ENCODE measurements around the gene PTGIR. TPM values are rescaled to one million over a fixed set of nuclear protein-coding genes. Genes with fewer than 3 reads are reported as not detected.

Gene PTGIR
- total RNA-seq, 2 donors from 2014 or later: 0.82 TPM

DNA sequence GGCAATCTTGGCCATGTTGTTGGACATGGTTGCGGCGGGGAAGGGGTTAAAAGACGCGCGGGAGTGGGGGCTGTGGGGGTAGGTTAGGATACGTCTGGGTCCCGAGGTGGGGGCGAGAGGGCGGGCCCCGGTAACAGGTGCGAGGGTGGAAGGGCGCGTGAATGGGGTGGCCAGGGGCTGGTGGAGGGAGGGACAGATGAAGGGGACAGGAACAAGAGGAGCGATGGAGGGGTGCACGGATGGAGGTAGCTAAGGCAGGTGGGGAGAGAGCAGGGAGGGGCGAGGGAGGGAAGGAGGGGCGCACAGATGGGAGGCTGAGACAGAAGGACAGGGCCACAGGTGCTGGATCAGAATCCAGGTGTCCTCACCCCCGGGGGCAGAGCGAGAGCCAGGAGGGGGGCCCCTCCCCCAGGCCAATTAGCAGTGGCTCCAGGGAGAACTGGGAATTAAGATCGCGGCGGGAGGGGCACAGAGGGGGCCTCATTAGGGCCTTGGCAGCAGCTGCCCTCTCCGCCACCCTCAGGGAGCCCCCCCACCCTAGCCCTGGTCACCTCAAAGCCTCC lies 9.8 kb upstream of the PTGIR start:
- DNase-seq: no peak
- intact Hi-C loops (cut with DNase I): no loop called here
- no peak for TF ChIP-seq CTCF (IDR thresholded peaks at IDR 0.05)
- Histone ChIP-seq H3K27me3 (peaks cover 28% of the 10 kb centered on the region), H3K36me3 (no peaks in the 10 kb centered on the region), H3K4me3 (no peak overlapping the region), H3K9ac (ENCODE audit: low read depth in 2 of 2, low read length in 2 of 2) (no peak overlapping the region), H3K27ac (no peak overlapping the region), H3K9me3 (no peaks in the 10 kb centered on the region), H3K4me1 (peaks cover 18% of the 10 kb centered on the region)

GRCh38 chr19:46634045-46634655 lies 9.3 kb upstream of the PTGIR start:
- no peak overlapping the region for H3K27ac ChIP-seq
- intact Hi-C loops (cut with DNase I): no loop called here
- DNase-seq: peak; percentile 97
- H3K4me3 ChIP-seq: peak overlapping the region; percentile 23
- no peaks in the 10 kb centered on the region for H3K9me3 ChIP-seq
- peaks cover 12% of the 10 kb centered on the region for H3K4me1 ChIP-seq
- no peaks in the 10 kb centered on the region for H3K36me3 ChIP-seq
- peaks cover 23% of the 10 kb centered on the region for H3K27me3 ChIP-seq
- TF ChIP-seq CTCF (IDR thresholded peaks at IDR 0.05): no peak
- H3K9ac ChIP-seq (ENCODE audit: low read depth in 2 of 2, low read length in 2 of 2): peak overlapping the region in 1 of 2 donors; percentile 51

GRCh38 chr19:46633130-46633529 lies 8.2 kb upstream of the PTGIR start:
- H3K9me3 ChIP-seq: no peaks in the 10 kb centered on the region
- H3K9ac ChIP-seq (ENCODE audit: low read depth in 2 of 2, low read length in 2 of 2): peak overlapping the region in 1 of 2 donors; percentile 39
- TF ChIP-seq CTCF (IDR thresholded peaks at IDR 0.05): no peak
- H3K27ac ChIP-seq: no peak overlapping the region
- no peaks in the 10 kb centered on the region for H3K36me3 ChIP-seq
- peaks cover 20% of the 10 kb centered on the region for H3K27me3 ChIP-seq
- intact Hi-C loops (cut with DNase I): no loop called here
- H3K4me1 ChIP-seq: peaks cover 5% of the 10 kb centered on the region
- no peak overlapping the region for H3K4me3 ChIP-seq
- no peak for DNase-seq

GRCh38 chr19:46631481-46631880 lies 6.6 kb upstream of the PTGIR start:
- no peak for DNase-seq
- Histone ChIP-seq H3K4me1 (peaks cover 5% of the 10 kb centered on the region), H3K9ac (ENCODE audit: low read depth in 2 of 2, low read length in 2 of 2) (no peak overlapping the region), H3K4me3 (no peak overlapping the region), H3K36me3 (no peaks in the 10 kb centered on the region), H3K27me3 (peaks cover 13% of the 10 kb centered on the region), H3K27ac (no peak overlapping the region), H3K9me3 (no peaks in the 10 kb centered on the region)
- no peak for TF ChIP-seq CTCF (IDR thresholded peaks at IDR 0.05)
- intact Hi-C loops (cut with DNase I): no loop called here

DNA sequence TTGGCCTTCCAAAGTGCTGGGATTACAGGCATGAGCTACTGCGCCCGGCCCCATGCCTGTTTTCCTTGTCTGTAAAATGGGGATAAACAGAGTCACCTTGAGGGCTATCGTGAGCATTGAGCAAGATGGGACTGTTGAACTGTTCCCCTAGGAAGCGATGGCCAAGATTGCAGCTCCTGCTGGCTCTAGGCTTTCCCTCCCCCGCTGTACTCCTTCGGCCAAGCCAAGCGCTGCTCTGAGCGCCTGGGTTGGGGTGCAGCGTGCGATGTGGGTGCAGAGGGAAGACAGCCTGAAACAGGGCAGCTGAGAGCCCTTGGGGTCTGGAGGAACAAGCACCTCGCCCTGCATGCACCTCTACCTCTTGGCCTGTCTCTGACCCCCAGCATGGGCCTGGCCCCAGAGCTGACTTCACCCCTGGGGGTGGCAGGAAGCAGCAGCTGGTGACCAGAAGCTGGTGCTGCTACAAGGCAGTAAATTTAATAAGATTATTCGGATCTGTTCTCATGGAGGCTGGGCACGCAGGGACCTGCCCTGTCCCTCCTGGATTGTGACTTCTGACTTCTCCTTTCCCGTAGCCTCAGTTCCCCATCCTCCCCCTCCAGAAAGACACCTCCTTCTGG lies 5.8 kb upstream of the PTGIR start:
- H3K27ac ChIP-seq: no peak overlapping the region
- no peaks in the 10 kb centered on the region for H3K36me3 ChIP-seq
- no peak for TF ChIP-seq CTCF (IDR thresholded peaks at IDR 0.05)
- H3K9me3 ChIP-seq: no peaks in the 10 kb centered on the region
- no peak for DNase-seq
- H3K4me3 ChIP-seq: no peak overlapping the region
- peaks cover 5% of the 10 kb centered on the region for H3K27me3 ChIP-seq
- H3K9ac ChIP-seq (ENCODE audit: low read depth in 2 of 2, low read length in 2 of 2): no peak overlapping the region
- H3K4me1 ChIP-seq: peaks cover 5% of the 10 kb centered on the region
- intact Hi-C loops (cut with DNase I): no loop called here
